Measurements from ENCODE around the gene RNF19B.

The RNF19B gene

GRCh38 chr1:32904797-32905196 is 59.8 kb downstream of the RNF19B start:
- TF ChIP-seq RAD21 (IDR thresholded peaks at IDR 0.05; ENCODE audit: low read depth), result no peak

GRCh38 chr1:32903991-32904785 is 60.4 kb downstream of the RNF19B start:
- TF ChIP-seq TAF1 (IDR thresholded peaks at IDR 0.05; ENCODE audit: low read depth), result no peak
- TF ChIP-seq CEBPB (IDR thresholded peaks at IDR 0.05), result no peak
- no peak for TF ChIP-seq CREB1 (IDR thresholded peaks at IDR 0.05; ENCODE audit: low read depth)
- no peak for TF ChIP-seq RAD21 (IDR thresholded peaks at IDR 0.05; ENCODE audit: low read depth)
- no peak for TF ChIP-seq ZBTB7A (IDR thresholded peaks at IDR 0.05; ENCODE audit: low read depth)
- TF ChIP-seq EGR1 (IDR thresholded peaks at IDR 0.05), result no peak
- no peak for TF ChIP-seq YY1 (IDR thresholded peaks at IDR 0.05; ENCODE audit: low read depth)
- no peak for TF ChIP-seq TCF12 (IDR thresholded peaks at IDR 0.05; ENCODE audit: low read depth)
- no peak for TF ChIP-seq EP300 (IDR thresholded peaks at IDR 0.05; ENCODE audit: borderline replicate concordance)
- TF ChIP-seq TEAD4 (IDR thresholded peaks at IDR 0.05), result no peak
- TF ChIP-seq USF1 (IDR thresholded peaks at IDR 0.05), result no peak
- no peak for TF ChIP-seq NFIC (IDR thresholded peaks at IDR 0.05)
- TF ChIP-seq REST (IDR thresholded peaks at IDR 0.05; ENCODE audit: low read depth), result no peak
- TF ChIP-seq FOXM1 (IDR thresholded peaks at IDR 0.05; ENCODE audit: borderline replicate concordance, low read depth), result no peak

GRCh38 chr1:32902535-32902920 is 62.1 kb downstream of the RNF19B start:
- TF ChIP-seq USF1 (IDR thresholded peaks at IDR 0.05) (no peak), TAF1 (IDR thresholded peaks at IDR 0.05; ENCODE audit: low read depth) (no peak), TCF12 (IDR thresholded peaks at IDR 0.05; ENCODE audit: low read depth) (no peak), REST (IDR thresholded peaks at IDR 0.05; ENCODE audit: low read depth) (no peak), TEAD4 (IDR thresholded peaks at IDR 0.05) (no peak), EP300 (IDR thresholded peaks at IDR 0.05; ENCODE audit: borderline replicate concordance) (no peak), ZBTB7A (IDR thresholded peaks at IDR 0.05; ENCODE audit: low read depth) (no peak), CREB1 (IDR thresholded peaks at IDR 0.05; ENCODE audit: low read depth) (no peak)

- TF ChIP-seq REST (IDR thresholded peaks at IDR 0.05; ENCODE audit: low read depth) (no peak), YY1 (IDR thresholded peaks at IDR 0.05; ENCODE audit: low read depth) (no peak), EGR1 (IDR thresholded peaks at IDR 0.05) (no peak), ZBTB7A (IDR thresholded peaks at IDR 0.05; ENCODE audit: low read depth) (no peak), TAF1 (IDR thresholded peaks at IDR 0.05; ENCODE audit: low read depth) (no peak)
Measured at GRCh38 chr1:32901823-32902534, 62.6 kb downstream of the RNF19B start.
